Osteoblast (primary cell): Measurements from ENCODE around the gene PXMP4. TPM values are rescaled to one million over a fixed set of nuclear protein-coding genes. Genes with fewer than 3 reads are reported as not detected.

Experiments
- DNase-seq: peaks from one replicate; pipeline ENCODE4 v3.0.0; 2011; ENCODE audit warnings: low spot score, mixed read lengths; ENCODE audit not compliant: insufficient read length; ENCODE audit errors: missing footprints
- H2AFZ ChIP-seq: 2 replicates; pipeline ENCODE4 v1.6.0; 2011; ENCODE audit warnings: mild to moderate bottlenecking, low read length
- H3K27ac ChIP-seq: 2 replicates; pipeline ENCODE4 v1.5.1; 2011; ENCODE audit warnings: mild to moderate bottlenecking, low read depth, low read length, moderate library complexity
- H3K27me3 ChIP-seq: 2 replicates; pipeline ENCODE4 v1.6.0; 2012; ENCODE audit warnings: mild to moderate bottlenecking, control low read depth, inconsistent platforms, low read length, moderate library complexity; ENCODE audit not compliant: insufficient read depth
- H3K36me3 ChIP-seq: 2 replicates; pipeline ENCODE4 v1.5.1; 2011; ENCODE audit warnings: mild to moderate bottlenecking, low read length, control low read depth, moderate library complexity; ENCODE audit not compliant: insufficient read depth
- H3K4me1 ChIP-seq: 2 replicates; pipeline ENCODE4 v1.5.1; 2011; ENCODE audit warnings: mild to moderate bottlenecking, low read length, control low read depth, moderate library complexity; ENCODE audit not compliant: insufficient read depth
- H3K4me2 ChIP-seq: 2 replicates; pipeline ENCODE4 v1.6.0; 2011; ENCODE audit warnings: mild to moderate bottlenecking, low read length; ENCODE audit not compliant: insufficient read depth
- H3K4me3 ChIP-seq: fragments of 200-600 bp; sonication (generic); 3 replicates; pipeline ENCODE4 v1.5.1; 2012; ENCODE audit warnings: mild to moderate bottlenecking, low read length, inconsistent platforms; ENCODE audit not compliant: insufficient read depth
- H3K79me2 ChIP-seq: 2 replicates; pipeline ENCODE4 v1.6.0; 2012; ENCODE audit warnings: mild to moderate bottlenecking, low read length, control low read depth, inconsistent platforms; ENCODE audit not compliant: insufficient read depth
- H3K9me3 ChIP-seq: 2 replicates; pipeline ENCODE4 v1.5.1; 2011; ENCODE audit warnings: low read depth, low read length, control low read depth
- H4K20me1 ChIP-seq: 2 replicates; pipeline ENCODE4 v1.6.0; 2012; ENCODE audit warnings: mild to moderate bottlenecking, low read length, control low read depth; ENCODE audit not compliant: insufficient read depth
- total RNA-seq: library from RNA; depleted of rRNA; stranded (reverse); fragments of >200 nt; gene quantifications from 2 replicates; pipeline ENCODE4 v1.2.3, GENCODE V29; 2012
- TF ChIP-seq, protein P1 (sequence below): IDR thresholded peaks from 2 replicates; pipeline ENCODE4 v1.5.1; 2011; ENCODE audit warnings: mild to moderate bottlenecking, low read depth, low read length, moderate library complexity; ENCODE audit errors: extremely low read depth

Gene PXMP4
- total RNA-seq, 1 donor, result 5.1 TPM

DNA sequence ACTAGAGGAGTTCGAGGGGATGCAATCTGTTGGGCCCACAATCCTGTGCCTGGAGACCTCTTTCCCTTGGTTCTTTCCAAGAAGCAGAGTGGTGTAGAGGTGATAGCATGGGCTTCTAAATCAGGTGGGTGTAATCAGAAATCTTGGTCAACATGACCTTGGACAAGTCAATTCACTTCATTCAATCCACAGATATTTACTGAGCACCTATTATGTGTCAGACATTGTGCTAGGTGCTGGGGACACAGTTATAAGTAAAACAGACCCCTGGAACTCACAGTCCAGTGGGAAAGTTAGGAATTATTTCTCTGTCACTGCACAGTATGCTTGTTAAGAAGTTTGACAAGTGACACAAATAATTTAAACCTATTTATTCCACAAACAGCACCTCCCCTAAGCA lies 30.6 kb downstream of the PXMP4 start:
- TF ChIP-seq, protein P1, sequence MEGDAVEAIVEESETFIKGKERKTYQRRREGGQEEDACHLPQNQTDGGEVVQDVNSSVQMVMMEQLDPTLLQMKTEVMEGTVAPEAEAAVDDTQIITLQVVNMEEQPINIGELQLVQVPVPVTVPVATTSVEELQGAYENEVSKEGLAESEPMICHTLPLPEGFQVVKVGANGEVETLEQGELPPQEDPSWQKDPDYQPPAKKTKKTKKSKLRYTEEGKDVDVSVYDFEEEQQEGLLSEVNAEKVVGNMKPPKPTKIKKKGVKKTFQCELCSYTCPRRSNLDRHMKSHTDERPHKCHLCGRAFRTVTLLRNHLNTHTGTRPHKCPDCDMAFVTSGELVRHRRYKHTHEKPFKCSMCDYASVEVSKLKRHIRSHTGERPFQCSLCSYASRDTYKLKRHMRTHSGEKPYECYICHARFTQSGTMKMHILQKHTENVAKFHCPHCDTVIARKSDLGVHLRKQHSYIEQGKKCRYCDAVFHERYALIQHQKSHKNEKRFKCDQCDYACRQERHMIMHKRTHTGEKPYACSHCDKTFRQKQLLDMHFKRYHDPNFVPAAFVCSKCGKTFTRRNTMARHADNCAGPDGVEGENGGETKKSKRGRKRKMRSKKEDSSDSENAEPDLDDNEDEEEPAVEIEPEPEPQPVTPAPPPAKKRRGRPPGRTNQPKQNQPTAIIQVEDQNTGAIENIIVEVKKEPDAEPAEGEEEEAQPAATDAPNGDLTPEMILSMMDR, result no peak
- H3K4me1 ChIP-seq, result peaks cover 33% of the 10 kb centered on the region
- peak overlapping the region; percentile 53 for H3K4me2 ChIP-seq
- H3K79me2 ChIP-seq, result peaks cover 10% of the 10 kb centered on the region
- no peak overlapping the region for H3K27ac ChIP-seq
- DNase-seq, result no peak
- H3K4me3 ChIP-seq, result no peak overlapping the region
- H4K20me1 ChIP-seq, result no peaks in the 10 kb centered on the region
- H3K9me3 ChIP-seq, result no peaks in the 10 kb centered on the region
- no peaks in the 10 kb centered on the region for H3K27me3 ChIP-seq
- H3K36me3 ChIP-seq, result no peaks in the 10 kb centered on the region
- H2AFZ ChIP-seq, result no peak overlapping the region

DNA sequence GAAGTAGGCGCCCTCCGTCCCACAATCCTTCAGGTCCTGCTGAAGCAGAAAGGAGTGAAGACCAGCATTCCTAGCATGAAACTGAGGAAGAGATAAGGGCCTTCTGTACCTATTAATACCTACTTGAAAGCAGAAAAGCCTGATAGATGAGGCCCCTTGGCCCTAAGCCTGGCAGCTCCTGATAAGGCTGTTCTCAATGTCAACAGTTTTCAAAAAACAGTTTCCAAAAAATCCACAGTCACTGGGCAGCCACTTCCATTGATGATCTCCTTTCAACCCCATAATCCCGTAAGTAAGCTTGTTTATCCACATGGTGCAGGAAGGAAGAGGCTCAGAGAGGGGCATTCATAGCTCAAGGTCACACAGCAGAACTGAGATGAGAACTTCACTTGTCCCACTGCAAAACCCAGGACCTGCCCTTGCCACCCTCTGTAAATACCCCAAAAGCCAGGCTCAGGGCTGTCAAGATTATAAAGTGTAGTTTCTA lies 31.1 kb downstream of the PXMP4 start:
- no peaks in the 10 kb centered on the region for H3K27me3 ChIP-seq
- no peak overlapping the region for H3K4me3 ChIP-seq
- TF ChIP-seq, protein P1, result no peak
- no peak overlapping the region for H2AFZ ChIP-seq
- peak; percentile 53 for DNase-seq
- H4K20me1 ChIP-seq, result no peaks in the 10 kb centered on the region
- no peak overlapping the region for H3K4me2 ChIP-seq
- no peak overlapping the region for H3K27ac ChIP-seq
- peaks cover 12% of the 10 kb centered on the region for H3K79me2 ChIP-seq
- no peaks in the 10 kb centered on the region for H3K9me3 ChIP-seq
- peaks cover 33% of the 10 kb centered on the region for H3K4me1 ChIP-seq
- no peaks in the 10 kb centered on the region for H3K36me3 ChIP-seq

DNA sequence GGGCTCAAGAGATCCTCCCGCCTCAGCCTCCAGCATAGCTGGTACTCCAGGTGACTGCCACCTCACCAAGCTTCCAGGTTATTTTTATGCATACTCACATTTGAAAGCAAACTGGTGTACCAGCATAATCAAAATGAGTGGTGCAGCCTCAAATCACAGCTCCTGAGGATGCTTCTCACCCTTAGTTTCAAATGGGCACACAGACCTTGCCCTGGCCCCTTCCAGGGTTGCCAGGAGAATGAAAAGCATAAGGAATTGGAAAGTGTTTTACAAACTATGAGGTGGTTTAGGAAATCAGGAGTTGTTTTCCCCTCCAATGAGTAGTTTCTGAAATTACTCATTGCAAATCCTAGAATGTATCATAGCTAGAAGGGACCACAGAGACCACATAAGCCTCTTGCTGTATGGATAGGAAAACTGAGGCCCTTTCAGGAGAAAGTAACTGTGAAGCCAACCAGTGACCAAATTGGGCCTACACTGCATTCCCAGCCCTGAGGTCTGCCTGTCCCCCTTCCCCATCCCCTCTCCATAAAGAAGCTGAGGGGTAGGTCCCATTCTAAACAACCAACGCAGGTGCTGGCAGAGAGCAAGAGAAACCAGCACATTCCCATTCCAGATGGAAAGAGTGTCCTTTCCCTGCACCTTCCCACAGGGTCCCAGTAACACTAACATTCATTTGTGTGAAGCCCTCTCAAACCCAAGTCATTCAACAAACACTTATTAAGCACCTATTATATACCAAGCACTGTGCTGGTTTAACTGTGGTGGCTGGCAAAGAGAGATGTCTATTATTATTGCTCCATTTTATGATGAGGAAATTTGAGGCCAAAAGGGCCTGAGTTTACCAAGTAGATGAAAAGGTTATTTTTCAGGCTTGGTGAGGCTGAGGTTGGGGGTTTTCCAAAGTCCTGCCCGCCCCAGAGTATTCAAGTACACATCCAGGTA lies 31.8 kb downstream of the PXMP4 start:
- Histone ChIP-seq H3K79me2 (peaks cover 14% of the 10 kb centered on the region), H3K4me2 (no peak overlapping the region), H3K4me1 (peaks cover 33% of the 10 kb centered on the region), H4K20me1 (no peaks in the 10 kb centered on the region), H3K27ac (peak overlapping the region; percentile 53), H3K4me3 (no peak overlapping the region), H3K36me3 (no peaks in the 10 kb centered on the region), H3K9me3 (no peaks in the 10 kb centered on the region), H3K27me3 (no peaks in the 10 kb centered on the region), H2AFZ (no peak overlapping the region)
- DNase-seq, result peak; percentile 58
- TF ChIP-seq, protein P1, result no peak

DNA sequence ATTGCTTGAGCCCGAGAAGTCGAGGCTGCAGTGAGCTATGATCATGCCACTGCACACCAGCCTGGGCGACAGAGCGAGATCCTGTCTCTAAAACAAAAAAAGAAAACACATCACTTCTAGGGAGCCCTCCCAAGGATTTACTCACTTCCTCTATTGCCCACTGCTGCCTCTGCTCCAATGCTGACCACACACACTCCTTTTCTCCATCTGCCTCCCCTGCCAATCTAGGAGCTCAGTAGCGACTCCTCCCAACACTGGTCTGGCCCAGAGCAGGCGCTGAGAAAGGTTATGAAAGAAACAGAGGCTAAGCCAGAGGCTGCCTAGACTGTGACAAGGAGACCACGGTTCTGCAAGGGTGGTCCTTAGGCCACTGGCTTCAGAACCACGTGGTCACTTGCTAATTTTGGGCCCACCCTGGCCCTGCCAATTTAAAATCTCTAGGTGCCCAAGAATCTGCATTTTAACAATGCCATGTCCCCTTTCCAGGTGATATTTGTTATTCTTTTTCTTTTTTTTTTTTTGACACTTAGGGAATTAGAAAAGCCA lies 32.7 kb downstream of the PXMP4 start:
- H3K4me1 ChIP-seq, result peaks cover 33% of the 10 kb centered on the region
- peaks cover 14% of the 10 kb centered on the region for H3K79me2 ChIP-seq
- peak overlapping the region; percentile 68 for H2AFZ ChIP-seq
- H3K36me3 ChIP-seq, result no peaks in the 10 kb centered on the region
- no peak overlapping the region for H3K4me2 ChIP-seq
- H3K27ac ChIP-seq, result peak overlapping the region; percentile 53
- H3K4me3 ChIP-seq, result no peak overlapping the region
- H4K20me1 ChIP-seq, result no peaks in the 10 kb centered on the region
- no peaks in the 10 kb centered on the region for H3K9me3 ChIP-seq
- peak; percentile 75 for DNase-seq
- TF ChIP-seq, protein P1, result no peak
- H3K27me3 ChIP-seq, result no peaks in the 10 kb centered on the region
